Activated naive CD8-positive, alpha-beta T cell treated with anti-CD3 and anti-CD28 coated beads, Interleukin-2, amount 10 ng/mL, durations not matched to agents 7 days and 5 days (primary cell): ENCODE data around the gene MRPL37. TPM values are rescaled to one million over a fixed set of nuclear protein-coding genes. Genes with fewer than 3 reads are reported as not detected.

Experiments used
- ATAC-seq: fragments of 150-1000 bp; cut with Tn5 transposase; one replicate; pipeline ENCODE4 v1.10.0; 2021; ENCODE audit warnings: low read depth, moderate library complexity
- POLR2A ChIA-PET: fragments of 350-600 bp; sonication (Branson Sonifier 250); formaldehyde crosslinking; loops from one replicate; lab custom pipeline; 2021; ENCODE audit warnings: antibody characterized with exemption; lab: Charles Lee
- DNase-seq: peaks from one replicate; pipeline ENCODE4 v3.0.0; 2021
- H3K27ac Mint-ChIP-seq: one replicate; pipeline ENCODE4 v1.8.0; 2022; ENCODE audit warnings: mild to moderate bottlenecking, mixed read lengths
- H3K27me3 Mint-ChIP-seq: one replicate; pipeline ENCODE4 v1.8.0; 2022; ENCODE audit warnings: mild to moderate bottlenecking, moderate library complexity, mixed read lengths
- H3K36me3 Mint-ChIP-seq: one replicate; pipeline ENCODE4 v1.8.0; 2021; ENCODE audit warnings: mild to moderate bottlenecking, mixed read lengths
- H3K4me1 Mint-ChIP-seq: one replicate; pipeline ENCODE4 v1.8.0; 2021; ENCODE audit warnings: mixed read lengths
- H3K4me3 Mint-ChIP-seq: one replicate; pipeline ENCODE4 v1.8.0; 2022; ENCODE audit warnings: mild to moderate bottlenecking, moderate library complexity, mixed read lengths
- H3K9me3 Mint-ChIP-seq: one replicate; pipeline ENCODE4 v1.8.0; 2021; ENCODE audit warnings: mixed read lengths
- total RNA-seq, 2 experiments: library from RNA; stranded (reverse); gene quantifications; one replicate each; pipeline ENCODE4 v1.2.3, GENCODE V29; 2021

Gene MRPL37
- total RNA-seq, 2 experiments from 2014 or later: 71.8 to 81.6 TPM

GRCh38 chr1:54257876-54258275, 57.9 kb downstream of the MRPL37 start:
- peaks cover 5% of the 10 kb centered on the region for H3K4me1 Mint-ChIP-seq
- no peaks in the 10 kb centered on the region for H3K27me3 Mint-ChIP-seq
- H3K9me3 Mint-ChIP-seq: no peaks in the 10 kb centered on the region
- no peak overlapping the region for H3K27ac Mint-ChIP-seq
- no peak for DNase-seq
- peaks cover under 1% of the 10 kb centered on the region for H3K36me3 Mint-ChIP-seq
- no peak for ATAC-seq
- POLR2A ChIA-PET: interaction anchor here (0.6 kb wide), 1 partner anchor 93 kb away, joined by 4 read pairs; no protein-coding TSS in a partner anchor
- H3K4me3 Mint-ChIP-seq: no peak overlapping the region

- H3K4me3 Mint-ChIP-seq: no peak overlapping the region
These were observed 59.7 kb downstream of the MRPL37 start for GRCh38 chr1:54259546-54260140.

GRCh38 chr1:54260810-54261209, 60.8 kb downstream of the MRPL37 start:
- no peaks in the 10 kb centered on the region for H3K9me3 Mint-ChIP-seq
- peak overlapping the region; percentile 51 for H3K27ac Mint-ChIP-seq
- ATAC-seq: no peak
- DNase-seq: no peak
- H3K36me3 Mint-ChIP-seq: peaks cover 2% of the 10 kb centered on the region
- no peak overlapping the region for H3K4me3 Mint-ChIP-seq
- peaks cover 14% of the 10 kb centered on the region for H3K4me1 Mint-ChIP-seq
- H3K27me3 Mint-ChIP-seq: no peaks in the 10 kb centered on the region
- POLR2A ChIA-PET: no interaction called here

More at GRCh38 chr1:54259546-54260140, 59.7 kb downstream of the MRPL37 start:
- POLR2A ChIA-PET: interaction anchor here (0.6 kb wide), 1 partner anchor 137 kb away, joined by 10 read pairs; no protein-coding TSS in a partner anchor
- H3K27me3 Mint-ChIP-seq: no peaks in the 10 kb centered on the region
- no peaks in the 10 kb centered on the region for H3K9me3 Mint-ChIP-seq
- peaks cover 2% of the 10 kb centered on the region for H3K36me3 Mint-ChIP-seq
- no peak overlapping the region for H3K27ac Mint-ChIP-seq
- H3K4me1 Mint-ChIP-seq: peaks cover 14% of the 10 kb centered on the region
- DNase-seq (no peak), ATAC-seq (no peak)

- ATAC-seq: no peak
- H3K4me3 Mint-ChIP-seq: no peak overlapping the region
- POLR2A ChIA-PET: no interaction called here
- H3K27ac Mint-ChIP-seq: no peak overlapping the region
- no peaks in the 10 kb centered on the region for H3K27me3 Mint-ChIP-seq
- peaks cover 2% of the 10 kb centered on the region for H3K36me3 Mint-ChIP-seq
- DNase-seq: no peak
- H3K9me3 Mint-ChIP-seq: no peaks in the 10 kb centered on the region
- peaks cover 15% of the 10 kb centered on the region for H3K4me1 Mint-ChIP-seq
These were observed 62.3 kb downstream of the MRPL37 start for GRCh38 chr1:54262244-54262643.

GRCh38 chr1:54263601-54264226, 63.7 kb downstream of the MRPL37 start:
- H3K27ac Mint-ChIP-seq: peak overlapping the region; percentile 76
- H3K4me1 Mint-ChIP-seq: peaks cover 15% of the 10 kb centered on the region
- H3K36me3 Mint-ChIP-seq: peaks cover 5% of the 10 kb centered on the region
- peak overlapping the region; percentile 10 for H3K4me3 Mint-ChIP-seq
- no peak for DNase-seq
- peak; percentile 35 for ATAC-seq
- no peaks in the 10 kb centered on the region for H3K9me3 Mint-ChIP-seq
- POLR2A ChIA-PET: interaction anchor here (0.9 to 1.1 kb wide), 2 partner anchors 143 to 226 kb away, joined by 3 read pairs; no protein-coding TSS in a partner anchor
- no peaks in the 10 kb centered on the region for H3K27me3 Mint-ChIP-seq

GRCh38 chr1:54265126-54265525, 65.2 kb downstream of the MRPL37 start:
- H3K4me3 Mint-ChIP-seq: no peak overlapping the region
- peak overlapping the region; percentile 3 for H3K27ac Mint-ChIP-seq
- POLR2A ChIA-PET: interaction anchor here (1.1 kb wide), 1 partner anchor 225 kb away, joined by 3 read pairs; no protein-coding TSS in a partner anchor
- DNase-seq (no peak), ATAC-seq (no peak)
- no peaks in the 10 kb centered on the region for H3K27me3 Mint-ChIP-seq
- H3K9me3 Mint-ChIP-seq: no peaks in the 10 kb centered on the region
- H3K36me3 Mint-ChIP-seq: peaks cover 5% of the 10 kb centered on the region
- H3K4me1 Mint-ChIP-seq: peaks cover 17% of the 10 kb centered on the region

GRCh38 chr1:54265659-54266058, 65.7 kb downstream of the MRPL37 start:
- Mint-ChIP-seq H3K27ac (no peak overlapping the region), H3K36me3 (peaks cover 9% of the 10 kb centered on the region), H3K4me3 (no peak overlapping the region), H3K9me3 (no peaks in the 10 kb centered on the region), H3K4me1 (peaks cover 21% of the 10 kb centered on the region), H3K27me3 (no peaks in the 10 kb centered on the region)
- POLR2A ChIA-PET: no interaction called here
- DNase-seq (no peak), ATAC-seq (no peak)

- Mint-ChIP-seq H3K27ac (no peak overlapping the region), H3K4me1 (peaks cover 21% of the 10 kb centered on the region), H3K36me3 (peaks cover 9% of the 10 kb centered on the region), H3K4me3 (no peak overlapping the region), H3K27me3 (no peaks in the 10 kb centered on the region), H3K9me3 (no peaks in the 10 kb centered on the region)
- DNase-seq: no peak
- POLR2A ChIA-PET: no interaction called here
- ATAC-seq: no peak
These were observed 66.2 kb downstream of the MRPL37 start for GRCh38 chr1:54266195-54266594.

GRCh38 chr1:54266908-54267307, 66.9 kb downstream of the MRPL37 start:
- no peak overlapping the region for H3K27ac Mint-ChIP-seq
- H3K4me1 Mint-ChIP-seq: peaks cover 21% of the 10 kb centered on the region
- peaks cover 9% of the 10 kb centered on the region for H3K36me3 Mint-ChIP-seq
- H3K9me3 Mint-ChIP-seq: no peaks in the 10 kb centered on the region
- ATAC-seq: no peak
- H3K4me3 Mint-ChIP-seq: no peak overlapping the region
- POLR2A ChIA-PET: no interaction called here
- no peak for DNase-seq
- no peaks in the 10 kb centered on the region for H3K27me3 Mint-ChIP-seq

Other genes starting within 250 kb of the MRPL37 start
- gene LDLRAD1, start 182.0 kb upstream of the MRPL37 start, total RNA-seq: not detected
- gene TMEM59, start 147.0 kb upstream of the MRPL37 start, total RNA-seq: 100 to 1,000 TPM; 182 to 192 TPM
- gene TCEANC2, start 146.6 kb upstream of the MRPL37 start, total RNA-seq: 10 to 100 TPM; 11.7 to 13.5 TPM
- gene CDCP2, start 47.2 kb upstream of the MRPL37 start, total RNA-seq: under 1 TPM; 0.11 to 0.20 TPM
- 10 to 100 TPM; 11.6 to 13.3 TPM for gene CYB5RL, start 137 bp upstream of the MRPL37 start, total RNA-seq
- 100 to 1,000 TPM; 109 to 126 TPM for gene SSBP3, start 206.2 kb downstream of the MRPL37 start, total RNA-seq